ENCODE data around the gene TRAPPC3. TPM values are rescaled to one million over a fixed set of nuclear protein-coding genes. Genes with fewer than 3 reads are reported as not detected.
A peak's percentile ranks its signal among the peaks of the same experiment; 100 is the strongest.

The TRAPPC3 gene
- total and polyA plus RNA-seq, 9 of the 15 experiments (the other 6 are each of a cell fraction or from before 2014, with no cell fraction given), result 20.6 to 141 (median 112) TPM

- TF ChIP-seq AFF1 (IDR thresholded peaks at IDR 0.05; ENCODE audit: low read depth in 1 of 2, partially characterized antibody in 2 of 2) (peak in 1 of 2 experiments; percentile 87), ZBTB40 (IDR thresholded peaks at IDR 0.05) (0 out of 2 replicates have a peak, but pooled peaks have one; percentile 27), ZBTB40 (CRISPR knock-in tag; IDR thresholded peaks at IDR 0.05) (no peak; the same call in 1 of the 2 replicates), GTF2F1 (IDR thresholded peaks at IDR 0.05; ENCODE audit: low read depth, low read length) (no peak), NFIC (IDR thresholded peaks at IDR 0.05) (peak; percentile 29), FOXJ3 (CRISPR knock-in tag; IDR thresholded peaks at IDR 0.05) (no peak), SRF (CRISPR knock-in tag; IDR thresholded peaks at IDR 0.05) (0 out of 4 replicates have a peak, but pooled peaks of 1 of the 2 experiments have one; percentile 33), RBFOX2 (IDR thresholded peaks at IDR 0.05; ENCODE audit: low read depth, low read length) (peak; percentile 58), ZBTB34 (CRISPR knock-in tag; IDR thresholded peaks at IDR 0.05) (no peak)
Observed at GRCh38 chr1:36156329-36157114, 7.2 kb upstream of the TRAPPC3 start (continued).

Data from K562 (cell line).